NCI-H82 treated with DMSO at 0.1 percent for 48 hours (cell line): ENCODE measurements around the gene CUX1.

Experiments
- DNase-seq: peaks from one replicate; lab custom pipeline; 2025; ENCODE audit not compliant: unreplicated experiment; lab: John Stamatoyannopoulos, UW

Gene CUX1

GRCh38 chr7:101891936-101892640 lies 74.7 kb downstream of the CUX1 start:
- no peak for DNase-seq

DNA sequence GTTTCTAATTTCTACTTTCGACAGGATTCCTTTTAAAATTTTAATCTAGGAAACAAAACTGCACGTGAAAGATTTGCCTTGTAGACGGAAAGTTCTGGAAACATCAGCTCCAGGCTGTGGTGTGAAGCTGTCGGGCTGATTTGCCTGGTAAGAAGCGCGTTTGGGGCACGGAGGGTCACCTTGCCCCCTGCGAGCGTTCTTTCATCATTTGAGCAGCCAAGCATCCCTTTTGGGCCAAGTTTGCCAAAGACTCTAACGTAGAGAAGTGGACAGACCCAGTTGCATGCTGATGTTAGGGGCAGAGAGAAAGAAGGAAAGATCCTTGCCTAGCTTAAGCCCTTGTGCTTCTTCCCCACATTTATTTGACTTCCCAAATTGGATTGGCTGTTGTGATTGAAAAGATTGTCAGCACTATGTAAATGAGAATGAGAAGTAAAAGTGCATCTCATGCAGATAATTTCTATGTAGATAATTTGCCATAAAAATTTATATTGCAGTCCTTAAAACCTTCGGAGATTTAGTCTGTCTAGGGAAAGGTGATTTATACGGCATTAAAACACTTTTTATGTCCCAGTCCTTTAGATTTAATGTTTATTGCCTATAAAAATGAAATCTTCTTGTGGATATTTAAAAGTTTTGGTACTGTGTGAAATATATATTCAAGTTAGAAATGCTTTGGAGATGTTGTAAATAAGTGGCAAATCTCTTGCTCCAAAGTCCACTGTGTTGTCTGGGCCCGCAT lies 76.1 kb downstream of the CUX1 start:
- no peak for DNase-seq

DNA sequence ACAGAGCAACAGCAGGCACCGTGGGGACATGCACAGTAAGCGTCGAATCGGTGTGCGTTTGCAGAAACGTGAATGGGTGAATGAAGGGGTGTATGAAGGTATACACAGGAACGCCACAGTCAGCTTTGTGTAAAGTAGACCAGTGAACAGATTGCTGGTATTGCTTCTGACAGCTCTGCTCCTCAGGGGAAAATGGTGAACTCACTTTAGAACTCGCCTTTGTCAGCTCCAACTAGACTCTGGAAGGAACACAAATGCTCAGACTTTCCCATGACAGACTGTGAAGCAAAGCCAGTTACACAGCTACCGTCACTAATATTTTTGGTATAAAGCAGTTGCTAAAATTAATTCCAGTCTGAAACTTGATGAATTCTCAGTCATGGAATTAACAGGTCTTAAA lies 78.9 kb downstream of the CUX1 start:
- DNase-seq = no peak

- DNase-seq = no peak
These were observed 79.5 kb downstream of the CUX1 start for GRCh38 chr7:101896941-101897340.

DNA sequence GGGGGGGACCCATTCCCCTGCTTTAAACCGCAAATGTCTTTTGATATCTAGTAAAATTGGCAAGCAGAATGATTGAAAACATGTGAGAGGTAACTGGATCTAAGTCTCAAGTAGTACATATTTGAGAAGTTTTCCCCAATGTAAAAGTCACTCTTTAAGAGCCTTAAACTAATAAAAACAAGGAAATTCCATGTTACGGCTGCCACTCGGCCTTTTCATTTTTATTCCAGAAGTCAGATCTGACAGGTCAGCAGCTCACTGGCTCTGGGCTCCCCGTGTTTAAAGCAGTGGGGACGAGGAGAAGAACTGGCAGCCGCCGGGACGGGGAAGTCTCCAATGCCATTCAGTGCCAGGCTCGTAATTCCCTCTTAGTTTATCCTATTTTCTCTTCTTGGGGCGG lies 80.7 kb downstream of the CUX1 start:
- DNase-seq = no peak

- no peak for DNase-seq
These were observed 82.2 kb downstream of the CUX1 start for GRCh38 chr7:101899616-101900015.

GRCh38 chr7:101900103-101900502 lies 82.7 kb downstream of the CUX1 start:
- DNase-seq = no peak

DNA sequence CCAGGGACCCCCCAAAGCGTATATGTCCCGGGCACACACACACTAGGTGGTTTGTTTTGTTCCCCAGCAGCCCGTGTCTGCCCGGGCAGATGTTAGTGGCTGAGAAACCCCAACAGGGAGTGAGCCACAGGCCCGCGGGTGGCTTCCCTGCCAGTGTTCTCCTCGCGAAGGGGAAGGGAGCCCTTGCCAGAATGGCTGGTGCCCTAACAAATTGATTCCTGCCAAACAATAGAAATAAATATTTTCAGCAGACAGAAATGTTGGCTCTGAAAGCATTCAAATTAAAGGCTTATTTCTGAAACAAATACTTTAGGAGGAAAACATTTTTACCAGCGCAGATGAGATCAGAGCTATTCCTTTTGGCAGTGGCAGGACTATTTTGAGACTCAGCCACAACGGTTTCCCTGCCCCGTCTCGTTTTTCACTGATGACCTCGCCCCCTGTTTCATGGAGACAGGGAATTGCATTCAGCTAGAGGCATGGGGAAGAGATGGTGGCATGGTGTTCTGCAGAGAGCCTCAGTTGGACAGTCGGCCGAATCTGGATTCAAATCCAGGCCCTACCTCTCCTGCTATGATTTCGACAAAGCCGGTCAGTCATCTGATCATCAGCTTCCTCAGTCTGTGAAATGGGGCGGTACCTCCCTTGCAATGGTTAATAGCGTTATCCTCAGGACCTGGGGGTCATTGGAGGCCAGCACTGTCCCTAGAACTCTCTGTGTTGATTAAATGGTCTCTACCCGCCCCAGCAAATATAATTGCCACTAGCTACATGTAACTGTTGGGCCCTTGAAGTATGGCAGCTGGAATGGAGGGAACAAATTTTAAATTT lies 84.5 kb downstream of the CUX1 start:
- no peak for DNase-seq

DNA sequence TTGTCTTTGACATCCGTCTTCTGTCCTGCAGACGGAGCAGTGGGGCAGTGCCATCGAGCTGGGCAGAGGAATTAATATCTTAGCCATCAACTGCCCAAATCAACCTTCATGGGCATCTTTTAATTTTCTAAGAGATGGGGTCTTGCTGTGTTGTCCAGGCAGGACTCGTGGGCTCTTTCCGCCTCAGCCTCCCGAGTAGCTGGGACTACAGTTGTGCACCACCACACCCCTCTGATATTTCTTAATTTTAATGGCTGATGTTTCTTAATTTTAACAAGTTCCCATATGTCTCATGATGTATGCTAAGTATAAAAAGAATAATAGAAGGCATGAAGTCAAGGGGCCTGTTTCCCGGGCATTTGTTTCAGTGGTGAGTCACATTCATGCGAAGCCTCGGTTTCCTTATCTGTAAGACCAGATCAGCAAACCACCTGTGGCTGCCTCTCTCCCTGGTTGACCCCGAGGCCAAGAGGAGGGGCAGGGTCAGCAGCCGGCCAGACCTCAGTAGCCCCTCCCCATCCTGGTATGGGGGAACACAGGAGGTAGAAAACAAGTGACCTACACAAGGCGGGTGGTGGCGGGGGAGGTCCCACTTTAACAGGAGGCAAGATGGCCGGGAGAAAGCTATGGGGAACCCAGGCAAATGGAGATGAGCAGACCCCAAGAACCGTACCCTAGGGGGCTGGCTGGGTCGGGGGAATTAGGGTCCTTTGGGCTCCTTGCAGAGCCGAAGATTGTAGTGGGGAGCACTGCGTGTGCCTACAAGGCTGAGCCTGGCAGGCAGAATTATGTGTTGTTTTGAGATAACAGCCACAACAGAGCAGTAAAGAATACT lies 85.5 kb downstream of the CUX1 start:
- no peak for DNase-seq

DNA sequence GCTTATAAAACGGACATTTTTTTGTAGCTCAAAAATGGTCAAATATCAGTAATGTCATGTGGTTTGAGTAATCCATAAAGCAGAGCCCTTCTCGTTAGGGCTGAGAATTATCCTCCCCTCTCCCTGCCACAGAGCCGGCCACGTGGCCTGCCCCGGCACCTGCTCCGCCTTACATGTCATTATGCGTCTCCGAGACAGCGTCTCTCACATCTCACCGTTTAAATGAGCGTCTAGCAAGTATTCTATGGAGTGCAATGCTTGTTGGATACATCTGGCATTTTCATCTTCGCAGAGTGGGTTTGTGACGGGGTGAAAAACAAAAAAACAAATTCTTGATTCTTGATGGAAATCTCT lies 86.1 kb downstream of the CUX1 start:
- DNase-seq = no peak

GRCh38 chr7:101904019-101904418 lies 86.6 kb downstream of the CUX1 start:
- DNase-seq = no peak

GRCh38 chr7:101905203-101905865 lies 87.9 kb downstream of the CUX1 start:
- no peak for DNase-seq

DNA sequence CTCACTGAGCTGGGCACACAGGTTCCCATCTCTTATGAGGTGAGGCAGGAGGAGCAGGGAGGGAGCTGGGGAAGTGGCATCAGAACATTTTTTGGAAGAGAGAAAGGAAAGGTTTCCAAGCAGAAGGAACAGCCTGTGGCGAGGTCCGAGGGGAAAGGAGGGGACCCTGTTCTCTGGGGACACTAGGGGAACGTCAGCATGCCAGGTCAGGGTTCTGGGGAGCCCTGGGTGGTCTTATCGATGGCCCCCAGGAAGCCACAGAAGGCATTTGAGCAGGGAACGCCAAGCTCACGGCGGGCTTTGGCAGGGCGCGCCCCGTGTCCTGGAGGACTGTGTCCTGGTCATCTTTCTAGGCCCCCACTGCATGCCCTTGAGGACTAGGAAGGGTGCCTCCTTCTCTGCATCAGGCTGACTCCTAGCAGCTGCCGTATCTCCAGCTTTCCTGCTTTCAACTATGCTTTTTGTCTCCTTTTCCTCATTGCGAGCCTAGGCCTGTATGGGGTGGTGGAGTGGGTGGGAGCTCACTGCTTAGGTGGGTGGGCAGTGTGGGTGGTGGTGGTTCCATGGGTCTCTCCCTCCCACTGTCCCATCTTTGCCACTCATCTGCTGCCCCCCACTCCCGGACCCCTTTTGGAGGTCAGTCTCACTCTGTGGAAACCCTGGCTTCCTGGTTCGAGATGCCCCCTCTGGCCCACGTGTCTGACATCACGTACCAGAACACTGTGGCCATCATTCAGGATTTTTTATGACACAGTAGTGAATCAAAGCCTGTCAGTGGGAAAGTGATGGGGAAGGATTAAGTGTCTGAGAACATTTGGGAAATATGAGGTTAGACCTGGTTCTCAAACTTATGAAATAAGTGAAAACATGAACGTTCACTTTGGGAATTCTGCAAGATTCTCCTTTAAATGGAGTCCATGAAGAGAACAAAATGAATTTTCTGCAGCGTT lies 89.1 kb downstream of the CUX1 start:
- DNase-seq = no peak

DNA sequence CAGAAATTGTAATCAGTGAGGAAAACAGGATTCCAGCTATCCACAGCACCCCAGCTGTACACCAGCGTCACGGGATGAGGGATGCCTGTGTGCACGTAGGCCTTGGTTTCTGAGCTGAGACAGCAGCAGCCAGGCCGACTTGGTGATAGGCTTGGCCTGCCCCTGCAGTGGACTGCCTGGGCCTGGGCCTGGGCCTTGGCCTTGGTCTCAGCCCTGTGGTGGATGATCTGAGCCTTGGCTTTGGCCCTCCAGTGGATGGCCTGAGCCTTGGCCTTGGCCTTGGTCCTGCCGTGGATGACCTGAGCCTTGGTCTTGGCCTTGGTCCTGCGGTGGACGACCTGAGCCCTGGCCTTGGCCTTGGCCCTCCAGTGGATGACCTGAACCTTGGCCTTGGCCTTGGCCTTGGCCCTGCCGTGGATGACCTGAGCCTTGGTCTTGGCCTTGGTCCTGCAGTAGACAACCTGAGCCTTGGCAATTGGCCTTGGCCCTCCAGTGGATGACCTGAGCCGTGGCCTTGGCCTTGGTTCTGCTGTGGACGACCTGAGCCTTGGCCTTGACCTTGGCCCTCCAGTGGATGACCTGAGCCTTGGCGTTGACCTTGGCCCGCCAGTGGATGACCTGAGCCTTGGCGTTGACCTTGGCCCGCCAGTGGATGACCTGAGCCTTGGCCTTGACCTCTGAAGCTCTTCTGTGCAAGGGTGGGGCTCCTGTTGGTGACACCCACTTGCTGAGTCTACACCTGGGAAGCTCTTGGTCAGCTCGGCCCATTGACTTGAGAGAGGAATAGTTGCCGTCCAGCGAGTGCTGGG lies 93.8 kb downstream of the CUX1 start:
- DNase-seq = no peak

- DNase-seq = no peak
These were observed 94.6 kb downstream of the CUX1 start for GRCh38 chr7:101911800-101912715.

DNA sequence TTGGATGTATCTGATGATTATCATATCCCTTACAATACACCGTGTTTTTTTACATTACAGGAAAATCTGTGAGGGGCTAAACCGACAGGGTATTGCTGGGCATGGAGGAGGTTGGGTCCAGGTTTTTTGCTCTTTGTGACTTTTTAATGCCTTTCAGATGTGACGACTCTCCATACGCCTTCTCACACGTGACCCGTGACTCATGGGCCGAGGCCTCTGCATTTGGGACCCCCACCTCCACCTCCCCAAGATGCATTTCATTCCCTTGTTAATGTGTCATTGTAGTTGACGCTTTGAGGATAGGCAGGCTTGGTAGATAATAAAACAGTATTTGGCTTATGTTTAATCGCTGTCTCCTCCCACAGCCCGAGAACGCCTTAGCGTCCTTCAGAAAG lies 95.3 kb downstream of the CUX1 start:
- DNase-seq = no peak

- no peak for DNase-seq
These were observed 95.9 kb downstream of the CUX1 start for GRCh38 chr7:101913247-101913721.
